HEK293 (cell line): ENCODE data around the gene BTG4.

Experiments used
- CTCF ChIA-PET: fragments of 350-600 bp; formaldehyde crosslinking; extraction: SDS; loops from one replicate; lab custom pipeline; 2021; ENCODE audit warnings: antibody characterized with exemption; lab: Yijun Ruan, JAX
- POLR2A ChIA-PET: fragments of 300-600 bp; formaldehyde crosslinking; extraction: SDS; loops from one replicate; lab custom pipeline; 2020; ENCODE audit warnings: antibody characterized with exemption, inconsistent platforms; lab: Yijun Ruan, JAX
- H3K27ac ChIP-seq: fragments of 200-500 bp; sonication (Bioruptor generic); 2 replicates; pipeline ENCODE4 v1.5.1; 2014; ENCODE audit warnings: low read depth, low read length, control low read depth, inconsistent platforms; ENCODE audit errors: extremely low read depth
- H3K36me3 ChIP-seq, 2 experiments: fragments of 200-500 bp in 1 of 2; sonication (Bioruptor generic) in 1 of 2; 1 replicate in 1 of 2; 2 replicates in 1 of 2; pipeline ENCODE4 v1.5.1; 2014 to 2017; ENCODE audit warnings: inconsistent platforms in 2 of 2, low read length in 2 of 2; ENCODE audit not compliant: control insufficient read depth in 2 of 2, insufficient read depth in 1 of 2
- H3K4me1 ChIP-seq: fragments of 200-500 bp; sonication (Bioruptor generic); 2 replicates; pipeline ENCODE4 v1.5.1; 2014; ENCODE audit warnings: mild to moderate bottlenecking, low read length, inconsistent platforms; ENCODE audit not compliant: control insufficient read depth, insufficient read depth
- H3K4me3 ChIP-seq: 2 replicates; pipeline ENCODE4 v1.5.1; 2011; ENCODE audit warnings: low read depth, mild to moderate bottlenecking, control low read depth, low read length, moderate library complexity
- H3K9me3 ChIP-seq: fragments of 200-500 bp; sonication (Bioruptor generic); 2 replicates; pipeline ENCODE4 v1.5.1; 2014; ENCODE audit warnings: low read depth, low read length, inconsistent platforms; ENCODE audit not compliant: control insufficient read depth, insufficient read depth
- EGR2 ChIP-seq: fragments of 450-650 bp; formaldehyde crosslinking; IDR thresholded peaks from 2 replicates; pipeline ENCODE4 v1.5.1; 2016; ENCODE audit warnings: low read depth, missing biosample characterization, missing genetic modification characterization
- GLIS1 ChIP-seq: fragments of 450-650 bp; formaldehyde crosslinking; IDR thresholded peaks from 2 replicates; pipeline ENCODE4 v1.5.1; 2016; ENCODE audit warnings: missing biosample characterization, missing genetic modification characterization
- GLIS2 ChIP-seq: fragments of 450-650 bp; formaldehyde crosslinking; IDR thresholded peaks from 2 replicates; pipeline ENCODE4 v1.5.1; 2016; ENCODE audit warnings: missing biosample characterization, missing genetic modification characterization
- TRIM28 ChIP-seq: IDR thresholded peaks from 2 replicates; pipeline ENCODE4 v1.6.1; 2011; ENCODE audit warnings: low read length, control low read depth, borderline replicate concordance
- ZBTB7A ChIP-seq: fragments of 450-650 bp; formaldehyde crosslinking; IDR thresholded peaks from 2 replicates; pipeline ENCODE4 v1.5.1; 2016; ENCODE audit warnings: low read depth, missing biosample characterization, missing genetic modification characterization
- ZEB2 ChIP-seq: fragments of 450-650 bp; formaldehyde crosslinking; IDR thresholded peaks from 2 replicates; pipeline ENCODE4 v1.5.1; 2016; ENCODE audit warnings: missing biosample characterization, missing genetic modification characterization
- ZFHX2 ChIP-seq: fragments of 450-650 bp; formaldehyde crosslinking; conservative IDR thresholded peaks from 2 replicates; pipeline ENCODE4 v1.5.1; 2016; ENCODE audit warnings: missing biosample characterization, missing genetic modification characterization
- ZFP3 ChIP-seq: fragments of 450-650 bp; formaldehyde crosslinking; IDR thresholded peaks from 2 replicates; pipeline ENCODE4 v1.5.1; 2016; ENCODE audit warnings: low read depth, missing biosample characterization, missing genetic modification characterization
- ZFP37 ChIP-seq: fragments of 450-650 bp; formaldehyde crosslinking; IDR thresholded peaks from 2 replicates; pipeline ENCODE4 v1.5.1; 2016; ENCODE audit warnings: missing biosample characterization, missing genetic modification characterization
- ZNF132 ChIP-seq: fragments of 450-650 bp; formaldehyde crosslinking; IDR thresholded peaks from 2 replicates; pipeline ENCODE4 v1.5.1; 2017; ENCODE audit warnings: missing biosample characterization, missing genetic modification characterization, borderline replicate concordance
- ZNF140 ChIP-seq: fragments of 450-650 bp; formaldehyde crosslinking; IDR thresholded peaks from 2 replicates; pipeline ENCODE4 v1.5.1; 2016; ENCODE audit warnings: missing biosample characterization, missing genetic modification characterization
- ZNF146 ChIP-seq: fragments of 450-650 bp; formaldehyde crosslinking; IDR thresholded peaks from 2 replicates; pipeline ENCODE4 v1.5.1; 2016; ENCODE audit warnings: missing biosample characterization, missing genetic modification characterization
- ZNF16 ChIP-seq: fragments of 450-650 bp; formaldehyde crosslinking; IDR thresholded peaks from 2 replicates; pipeline ENCODE4 v1.5.1; 2016; ENCODE audit warnings: low read depth, missing biosample characterization, missing genetic modification characterization
- ZNF292 ChIP-seq: fragments of 450-650 bp; formaldehyde crosslinking; IDR thresholded peaks from 2 replicates; pipeline ENCODE4 v1.5.1; 2016; ENCODE audit warnings: low read depth, missing biosample characterization, missing genetic modification characterization, borderline replicate concordance
- ZNF48 ChIP-seq: fragments of 450-650 bp; formaldehyde crosslinking; IDR thresholded peaks from 2 replicates; pipeline ENCODE4 v1.5.1; 2016; ENCODE audit warnings: missing biosample characterization, missing genetic modification characterization
- ZNF521 ChIP-seq: fragments of 450-650 bp; formaldehyde crosslinking; IDR thresholded peaks from 2 replicates; pipeline ENCODE4 v1.5.1; 2017; ENCODE audit warnings: missing biosample characterization, mild to moderate bottlenecking, missing genetic modification characterization
- ZNF600 ChIP-seq: fragments of 450-650 bp; formaldehyde crosslinking; IDR thresholded peaks from 2 replicates; pipeline ENCODE4 v1.5.1; 2016; ENCODE audit warnings: missing biosample characterization, missing genetic modification characterization
- ZNF624 ChIP-seq: fragments of 450-650 bp; formaldehyde crosslinking; IDR thresholded peaks from 2 replicates; pipeline ENCODE4 v1.5.1; 2017; ENCODE audit warnings: missing biosample characterization, missing genetic modification characterization
- ZNF664 ChIP-seq: fragments of 450-650 bp; formaldehyde crosslinking; IDR thresholded peaks from 2 replicates; pipeline ENCODE4 v1.5.1; 2016; ENCODE audit warnings: missing biosample characterization, missing genetic modification characterization
- ZNF792 ChIP-seq: fragments of 450-650 bp; formaldehyde crosslinking; IDR thresholded peaks from 2 replicates; pipeline ENCODE4 v1.5.1; 2016; ENCODE audit warnings: missing biosample characterization, missing genetic modification characterization
- TF ChIP-seq, protein P1 (sequence below): fragments of 450-650 bp; formaldehyde crosslinking; IDR thresholded peaks from 2 replicates; pipeline ENCODE4 v1.5.1; 2016; ENCODE audit warnings: missing biosample characterization, missing genetic modification characterization
- TF ChIP-seq, protein P2 (sequence below): fragments of 450-650 bp; formaldehyde crosslinking; IDR thresholded peaks from 2 replicates; pipeline ENCODE4 v1.5.1; 2016; ENCODE audit warnings: missing biosample characterization, missing genetic modification characterization, low read depth
- TF ChIP-seq, protein P3 (sequence below): fragments of 450-650 bp; formaldehyde crosslinking; IDR thresholded peaks from 2 replicates; pipeline ENCODE4 v1.5.1; 2016; ENCODE audit warnings: missing biosample characterization, missing genetic modification characterization
- TF ChIP-seq, protein P4 (sequence below): fragments of 450-650 bp; formaldehyde crosslinking; IDR thresholded peaks from 2 replicates; pipeline ENCODE4 v1.5.1; 2016; ENCODE audit warnings: missing biosample characterization, missing genetic modification characterization
- TF ChIP-seq, protein P5 (sequence below): fragments of 450-650 bp; formaldehyde crosslinking; IDR thresholded peaks from 2 replicates; pipeline ENCODE4 v1.5.0; 2017; ENCODE audit warnings: missing biosample characterization, missing genetic modification characterization, borderline replicate concordance

BTG4 gene

DNA sequence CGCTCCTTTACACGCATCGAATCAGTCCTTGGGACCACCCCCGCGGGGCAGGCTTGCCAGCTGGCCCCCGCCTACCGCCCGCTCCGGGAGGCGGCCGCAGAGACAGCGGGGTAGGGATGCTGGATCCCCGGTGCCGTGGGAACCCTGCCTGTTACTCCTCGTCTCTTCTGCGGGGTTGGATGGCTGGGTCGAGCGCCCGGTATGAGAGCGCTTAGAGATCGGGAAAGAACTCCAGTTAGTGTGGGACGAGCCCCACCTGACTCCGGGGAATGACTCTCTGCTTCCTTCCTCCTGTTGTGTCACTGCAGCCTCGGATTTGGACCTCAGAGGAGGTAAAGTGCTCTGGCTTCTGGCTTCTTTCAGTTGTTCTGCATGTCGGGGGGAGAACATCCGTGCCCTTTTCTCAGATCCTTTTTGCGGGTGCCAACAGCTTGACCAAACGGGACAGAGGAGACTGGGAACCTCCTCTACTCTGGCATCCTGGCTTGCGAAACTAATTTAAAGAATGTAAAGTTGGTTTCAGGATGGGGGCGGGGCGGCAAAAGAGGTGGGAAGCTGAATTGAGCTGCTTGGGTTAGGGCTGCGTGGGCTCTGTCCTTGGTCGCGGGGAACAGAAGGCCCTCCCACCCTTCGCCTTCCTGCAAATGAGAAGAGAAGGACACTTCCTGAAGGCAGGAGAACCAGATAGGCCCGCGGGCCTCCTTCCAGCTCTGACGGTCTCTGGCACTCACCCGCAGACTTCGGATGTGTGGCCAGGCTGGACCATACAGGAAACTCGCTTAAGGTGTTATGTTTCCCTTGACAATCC lies 29.3 kb upstream of the BTG4 start (continued):
- TF ChIP-seq ZNF132 (no peak), ZNF146 (no peak), ZFP37 (tag by site-specific recombination) (no peak), ZNF521 (tag by site-specific recombination) (no peak), EGR2 (tag by site-specific recombination) (0 out of 2 replicates have a peak, but pooled peaks have one; percentile 39), GLIS1 (tag by site-specific recombination) (peak; percentile 67), TRIM28 (no peak), ZNF600 (tag by site-specific recombination) (peak; percentile 12; the same call in 1 of the 2 replicates), ZNF792 (tag by site-specific recombination) (no peak), ZFHX2 (tag by site-specific recombination) (peak; percentile 41), GLIS2 (tag by site-specific recombination) (peak; percentile 70), ZNF664 (tag by site-specific recombination) (no peak), ZEB2 (tag by site-specific recombination) (no peak), ZNF140 (tag by site-specific recombination) (no peak)
- TF ChIP-seq, protein P1, sequence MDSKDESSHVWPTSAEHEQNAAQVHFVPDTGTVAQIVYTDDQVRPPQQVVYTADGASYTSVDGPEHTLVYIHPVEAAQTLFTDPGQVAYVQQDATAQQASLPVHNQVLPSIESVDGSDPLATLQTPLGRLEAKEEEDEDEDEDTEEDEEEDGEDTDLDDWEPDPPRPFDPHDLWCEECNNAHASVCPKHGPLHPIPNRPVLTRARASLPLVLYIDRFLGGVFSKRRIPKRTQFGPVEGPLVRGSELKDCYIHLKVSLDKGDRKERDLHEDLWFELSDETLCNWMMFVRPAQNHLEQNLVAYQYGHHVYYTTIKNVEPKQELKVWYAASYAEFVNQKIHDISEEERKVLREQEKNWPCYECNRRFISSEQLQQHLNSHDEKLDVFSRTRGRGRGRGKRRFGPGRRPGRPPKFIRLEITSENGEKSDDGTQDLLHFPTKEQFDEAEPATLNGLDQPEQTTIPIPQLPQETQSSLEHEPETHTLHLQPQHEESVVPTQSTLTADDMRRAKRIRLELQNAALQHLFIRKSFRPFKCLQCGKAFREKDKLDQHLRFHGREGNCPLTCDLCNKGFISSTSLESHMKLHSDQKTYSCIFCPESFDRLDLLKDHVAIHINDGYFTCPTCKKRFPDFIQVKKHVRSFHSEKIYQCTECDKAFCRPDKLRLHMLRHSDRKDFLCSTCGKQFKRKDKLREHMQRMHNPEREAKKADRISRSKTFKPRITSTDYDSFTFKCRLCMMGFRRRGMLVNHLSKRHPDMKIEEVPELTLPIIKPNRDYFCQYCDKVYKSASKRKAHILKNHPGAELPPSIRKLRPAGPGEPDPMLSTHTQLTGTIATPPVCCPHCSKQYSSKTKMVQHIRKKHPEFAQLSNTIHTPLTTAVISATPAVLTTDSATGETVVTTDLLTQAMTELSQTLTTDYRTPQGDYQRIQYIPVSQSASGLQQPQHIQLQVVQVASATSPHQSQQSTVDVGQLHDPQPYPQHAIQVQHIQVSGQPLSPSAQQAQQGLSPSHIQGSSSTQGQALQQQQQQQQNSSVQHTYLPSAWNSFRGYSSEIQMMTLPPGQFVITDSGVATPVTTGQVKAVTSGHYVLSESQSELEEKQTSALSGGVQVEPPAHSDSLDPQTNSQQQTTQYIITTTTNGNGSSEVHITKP (tag by site-specific recombination) = no peak
- TF ChIP-seq, protein P2, sequence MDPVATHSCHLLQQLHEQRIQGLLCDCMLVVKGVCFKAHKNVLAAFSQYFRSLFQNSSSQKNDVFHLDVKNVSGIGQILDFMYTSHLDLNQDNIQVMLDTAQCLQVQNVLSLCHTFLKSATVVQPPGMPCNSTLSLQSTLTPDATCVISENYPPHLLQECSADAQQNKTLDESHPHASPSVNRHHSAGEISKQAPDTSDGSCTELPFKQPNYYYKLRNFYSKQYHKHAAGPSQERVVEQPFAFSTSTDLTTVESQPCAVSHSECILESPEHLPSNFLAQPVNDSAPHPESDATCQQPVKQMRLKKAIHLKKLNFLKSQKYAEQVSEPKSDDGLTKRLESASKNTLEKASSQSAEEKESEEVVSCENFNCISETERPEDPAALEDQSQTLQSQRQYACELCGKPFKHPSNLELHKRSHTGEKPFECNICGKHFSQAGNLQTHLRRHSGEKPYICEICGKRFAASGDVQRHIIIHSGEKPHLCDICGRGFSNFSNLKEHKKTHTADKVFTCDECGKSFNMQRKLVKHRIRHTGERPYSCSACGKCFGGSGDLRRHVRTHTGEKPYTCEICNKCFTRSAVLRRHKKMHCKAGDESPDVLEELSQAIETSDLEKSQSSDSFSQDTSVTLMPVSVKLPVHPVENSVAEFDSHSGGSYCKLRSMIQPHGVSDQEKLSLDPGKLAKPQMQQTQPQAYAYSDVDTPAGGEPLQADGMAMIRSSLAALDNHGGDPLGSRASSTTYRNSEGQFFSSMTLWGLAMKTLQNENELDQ = no peak

DNA sequence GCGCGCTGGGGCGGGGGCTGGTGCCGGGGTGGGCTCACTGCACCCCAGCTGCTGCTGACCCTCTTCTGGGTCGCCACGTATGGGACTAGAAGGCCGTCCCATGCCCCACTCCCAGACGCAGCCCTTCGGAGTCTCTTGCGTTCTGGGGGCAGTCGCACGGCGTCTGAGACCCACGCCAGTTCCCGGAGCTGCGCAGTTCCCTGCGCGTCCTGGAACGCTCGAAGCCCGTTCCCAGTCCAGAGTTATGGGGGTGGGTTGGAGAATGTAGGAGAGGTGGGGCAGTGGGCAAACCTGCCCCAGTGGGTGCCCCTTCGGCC lies 28.7 kb upstream of the BTG4 start:
- Histone ChIP-seq H3K9me3 (no peaks in the 10 kb centered on the region), H3K4me3 (peak overlapping the region; percentile 42), H3K4me1 (no peaks in the 10 kb centered on the region), H3K27ac (no peak overlapping the region; the same call in 1 of the 2 replicates), H3K36me3 (peaks cover 0 to 22% of the 10 kb centered on the region in 2 experiments; a peak in 1 of 3 replicates)
- POLR2A ChIA-PET = no interaction called here
- CTCF ChIA-PET = no interaction called here
- TF ChIP-seq, protein P3, sequence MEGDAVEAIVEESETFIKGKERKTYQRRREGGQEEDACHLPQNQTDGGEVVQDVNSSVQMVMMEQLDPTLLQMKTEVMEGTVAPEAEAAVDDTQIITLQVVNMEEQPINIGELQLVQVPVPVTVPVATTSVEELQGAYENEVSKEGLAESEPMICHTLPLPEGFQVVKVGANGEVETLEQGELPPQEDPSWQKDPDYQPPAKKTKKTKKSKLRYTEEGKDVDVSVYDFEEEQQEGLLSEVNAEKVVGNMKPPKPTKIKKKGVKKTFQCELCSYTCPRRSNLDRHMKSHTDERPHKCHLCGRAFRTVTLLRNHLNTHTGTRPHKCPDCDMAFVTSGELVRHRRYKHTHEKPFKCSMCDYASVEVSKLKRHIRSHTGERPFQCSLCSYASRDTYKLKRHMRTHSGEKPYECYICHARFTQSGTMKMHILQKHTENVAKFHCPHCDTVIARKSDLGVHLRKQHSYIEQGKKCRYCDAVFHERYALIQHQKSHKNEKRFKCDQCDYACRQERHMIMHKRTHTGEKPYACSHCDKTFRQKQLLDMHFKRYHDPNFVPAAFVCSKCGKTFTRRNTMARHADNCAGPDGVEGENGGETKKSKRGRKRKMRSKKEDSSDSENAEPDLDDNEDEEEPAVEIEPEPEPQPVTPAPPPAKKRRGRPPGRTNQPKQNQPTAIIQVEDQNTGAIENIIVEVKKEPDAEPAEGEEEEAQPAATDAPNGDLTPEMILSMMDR (tag by site-specific recombination) = 0 out of 2 replicates have a peak, but pooled peaks have one; percentile 0
- TF ChIP-seq ZNF624 (no peak), ZNF48 (tag by site-specific recombination) (no peak), ZNF16 (tag by site-specific recombination) (no peak), ZBTB7A (no peak), ZFP3 (tag by site-specific recombination) (no peak), ZNF292 (tag by site-specific recombination) (no peak)
- TF ChIP-seq, protein P4, sequence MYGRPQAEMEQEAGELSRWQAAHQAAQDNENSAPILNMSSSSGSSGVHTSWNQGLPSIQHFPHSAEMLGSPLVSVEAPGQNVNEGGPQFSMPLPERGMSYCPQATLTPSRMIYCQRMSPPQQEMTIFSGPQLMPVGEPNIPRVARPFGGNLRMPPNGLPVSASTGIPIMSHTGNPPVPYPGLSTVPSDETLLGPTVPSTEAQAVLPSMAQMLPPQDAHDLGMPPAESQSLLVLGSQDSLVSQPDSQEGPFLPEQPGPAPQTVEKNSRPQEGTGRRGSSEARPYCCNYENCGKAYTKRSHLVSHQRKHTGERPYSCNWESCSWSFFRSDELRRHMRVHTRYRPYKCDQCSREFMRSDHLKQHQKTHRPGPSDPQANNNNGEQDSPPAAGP (tag by site-specific recombination) = no peak
- TF ChIP-seq, protein P5, sequence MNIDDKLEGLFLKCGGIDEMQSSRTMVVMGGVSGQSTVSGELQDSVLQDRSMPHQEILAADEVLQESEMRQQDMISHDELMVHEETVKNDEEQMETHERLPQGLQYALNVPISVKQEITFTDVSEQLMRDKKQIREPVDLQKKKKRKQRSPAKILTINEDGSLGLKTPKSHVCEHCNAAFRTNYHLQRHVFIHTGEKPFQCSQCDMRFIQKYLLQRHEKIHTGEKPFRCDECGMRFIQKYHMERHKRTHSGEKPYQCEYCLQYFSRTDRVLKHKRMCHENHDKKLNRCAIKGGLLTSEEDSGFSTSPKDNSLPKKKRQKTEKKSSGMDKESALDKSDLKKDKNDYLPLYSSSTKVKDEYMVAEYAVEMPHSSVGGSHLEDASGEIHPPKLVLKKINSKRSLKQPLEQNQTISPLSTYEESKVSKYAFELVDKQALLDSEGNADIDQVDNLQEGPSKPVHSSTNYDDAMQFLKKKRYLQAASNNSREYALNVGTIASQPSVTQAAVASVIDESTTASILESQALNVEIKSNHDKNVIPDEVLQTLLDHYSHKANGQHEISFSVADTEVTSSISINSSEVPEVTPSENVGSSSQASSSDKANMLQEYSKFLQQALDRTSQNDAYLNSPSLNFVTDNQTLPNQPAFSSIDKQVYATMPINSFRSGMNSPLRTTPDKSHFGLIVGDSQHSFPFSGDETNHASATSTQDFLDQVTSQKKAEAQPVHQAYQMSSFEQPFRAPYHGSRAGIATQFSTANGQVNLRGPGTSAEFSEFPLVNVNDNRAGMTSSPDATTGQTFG (tag by site-specific recombination) = no peak
